ENCODE results near the gene ABTB1. TPM values are rescaled to one million over a fixed set of nuclear protein-coding genes. Genes with fewer than 3 reads are reported as not detected.

Gene ABTB1
- total RNA-seq, 4 donors from 2014 or later, result 25.3 to 50.3 (median 35.8) TPM

DNA sequence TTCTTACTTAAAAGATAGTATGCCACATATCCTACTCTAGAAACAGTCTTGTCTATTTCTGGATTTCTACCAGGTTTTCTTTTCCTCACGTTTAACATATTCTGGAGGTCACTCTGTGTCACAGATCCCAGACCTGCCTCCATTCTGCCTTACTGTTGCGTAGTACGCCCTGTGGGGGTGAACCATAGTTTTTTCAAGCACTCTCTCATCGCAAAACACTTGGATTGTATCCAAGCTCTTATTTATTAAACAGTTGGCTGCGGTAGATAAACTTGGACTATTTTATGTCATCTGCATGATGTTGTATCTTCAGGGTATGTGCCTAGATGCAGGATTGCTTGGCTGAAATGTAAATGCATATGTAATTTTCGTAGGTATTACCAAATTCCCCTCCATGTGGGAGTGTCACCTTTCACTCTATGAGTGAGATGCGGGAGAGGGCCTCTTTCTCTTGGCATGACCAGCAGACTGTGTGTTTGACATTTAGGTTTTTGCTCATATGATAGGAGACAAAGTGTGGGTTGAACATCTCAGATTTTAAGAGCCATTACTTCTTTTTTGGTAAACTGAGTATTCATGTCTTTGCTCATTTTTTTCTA, 55.8 kb downstream of the ABTB1 start:
- H3K4me3 ChIP-seq, result no peak overlapping the region
- H3K9me3 ChIP-seq, result no peaks in the 10 kb centered on the region
- no peak for ATAC-seq
- H3K4me1 ChIP-seq, result peaks cover 0 to 38% (median under 1%) of the 10 kb centered on the region in 3 donors
- WGBS, 2 donors (ENCODE audit: low coverage in 1 of 2), result 81 to 90% methylated on average over 7 of the region's 7 CpGs
- TF ChIP-seq, protein P1, sequence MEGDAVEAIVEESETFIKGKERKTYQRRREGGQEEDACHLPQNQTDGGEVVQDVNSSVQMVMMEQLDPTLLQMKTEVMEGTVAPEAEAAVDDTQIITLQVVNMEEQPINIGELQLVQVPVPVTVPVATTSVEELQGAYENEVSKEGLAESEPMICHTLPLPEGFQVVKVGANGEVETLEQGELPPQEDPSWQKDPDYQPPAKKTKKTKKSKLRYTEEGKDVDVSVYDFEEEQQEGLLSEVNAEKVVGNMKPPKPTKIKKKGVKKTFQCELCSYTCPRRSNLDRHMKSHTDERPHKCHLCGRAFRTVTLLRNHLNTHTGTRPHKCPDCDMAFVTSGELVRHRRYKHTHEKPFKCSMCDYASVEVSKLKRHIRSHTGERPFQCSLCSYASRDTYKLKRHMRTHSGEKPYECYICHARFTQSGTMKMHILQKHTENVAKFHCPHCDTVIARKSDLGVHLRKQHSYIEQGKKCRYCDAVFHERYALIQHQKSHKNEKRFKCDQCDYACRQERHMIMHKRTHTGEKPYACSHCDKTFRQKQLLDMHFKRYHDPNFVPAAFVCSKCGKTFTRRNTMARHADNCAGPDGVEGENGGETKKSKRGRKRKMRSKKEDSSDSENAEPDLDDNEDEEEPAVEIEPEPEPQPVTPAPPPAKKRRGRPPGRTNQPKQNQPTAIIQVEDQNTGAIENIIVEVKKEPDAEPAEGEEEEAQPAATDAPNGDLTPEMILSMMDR (IDR thresholded peaks at IDR 0.05), result no peak
- TF ChIP-seq POLR2A (IDR thresholded peaks at IDR 0.05) (no peak), POLR2AphosphoS5 (IDR thresholded peaks at IDR 0.05) (no peak), EP300 (IDR thresholded peaks at IDR 0.05) (no peak)
- no peaks in the 10 kb centered on the region for H3K27me3 ChIP-seq
- no peaks in the 10 kb centered on the region for H3K36me3 ChIP-seq
- H3K27ac ChIP-seq, result no peak overlapping the region

DNA sequence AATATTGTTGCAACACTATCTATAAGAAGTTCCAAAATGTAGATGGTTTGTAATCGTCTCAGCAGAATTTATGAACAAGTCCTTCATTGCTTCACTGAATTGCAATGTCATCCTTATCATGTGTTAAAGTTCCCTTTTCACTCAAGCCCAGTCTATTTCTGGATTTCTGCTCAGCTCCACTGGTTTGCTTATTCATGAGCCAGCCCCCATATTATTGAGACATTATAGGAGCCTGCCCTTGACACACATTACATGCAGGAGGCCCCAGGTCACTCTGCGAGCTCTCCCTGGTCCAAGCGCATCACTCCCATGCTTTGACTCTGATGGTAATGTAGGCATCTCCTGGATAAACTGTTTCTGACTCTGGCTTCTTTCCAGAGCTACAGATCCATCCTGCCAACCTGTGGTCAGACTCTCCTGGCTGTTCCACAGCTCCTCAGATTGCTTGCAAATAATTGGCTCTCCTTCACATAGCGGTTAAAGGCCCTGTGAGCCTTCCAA, 56.9 kb downstream of the ABTB1 start:
- Histone ChIP-seq H3K27ac (no peak overlapping the region), H3K27me3 (no peaks in the 10 kb centered on the region), H3K36me3 (no peaks in the 10 kb centered on the region), H3K4me1 (peaks cover 0 to 47% (median 9%) of the 10 kb centered on the region in 3 donors), H3K9me3 (no peaks in the 10 kb centered on the region), H3K4me3 (no peak overlapping the region)
- WGBS, 2 donors (ENCODE audit: low coverage in 1 of 2), result 75 to 77% methylated on average over 2 to 4 of the region's 4 CpGs
- TF ChIP-seq POLR2A (IDR thresholded peaks at IDR 0.05) (no peak), POLR2AphosphoS5 (IDR thresholded peaks at IDR 0.05) (no peak), EP300 (IDR thresholded peaks at IDR 0.05) (no peak)
- TF ChIP-seq, protein P1 (IDR thresholded peaks at IDR 0.05), result no peak
- no peak for ATAC-seq

DNA sequence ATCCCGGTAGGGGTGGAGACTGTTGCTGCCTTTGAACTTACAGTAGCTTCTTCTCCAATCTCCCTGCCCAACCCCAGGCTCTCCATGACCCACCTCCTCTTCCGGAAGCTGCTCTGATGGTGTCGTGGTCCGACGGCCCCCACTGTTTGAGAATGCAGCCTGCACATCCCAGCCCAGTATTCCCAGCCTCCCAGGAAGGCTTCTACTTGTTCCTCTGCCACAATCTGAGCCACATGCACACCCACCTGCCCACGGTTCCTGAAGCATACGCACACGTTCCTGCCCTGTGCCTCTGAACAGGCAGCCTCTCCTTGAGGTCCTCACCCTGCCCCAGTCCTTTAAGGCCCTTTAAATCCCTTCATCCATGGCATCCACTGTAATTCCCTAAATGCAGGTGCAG, 57.4 kb downstream of the ABTB1 start:
- no peaks in the 10 kb centered on the region for H3K27me3 ChIP-seq
- no peaks in the 10 kb centered on the region for H3K36me3 ChIP-seq
- no peaks in the 10 kb centered on the region for H3K9me3 ChIP-seq
- 89% methylated on average over 8 of the region's 8 CpGs; no CpG with 5 or more reads in 1 of the 2 donors for WGBS, 2 donors (ENCODE audit: low coverage in 1 of 2)
- H3K27ac ChIP-seq, result peak overlapping the region in 1 of 4 donors; percentile 29
- no peak for ATAC-seq
- H3K4me3 ChIP-seq, result no peak overlapping the region
- TF ChIP-seq EP300 (IDR thresholded peaks at IDR 0.05), result no peak
- no peak for TF ChIP-seq POLR2AphosphoS5 (IDR thresholded peaks at IDR 0.05)
- TF ChIP-seq POLR2A (IDR thresholded peaks at IDR 0.05), result no peak
- TF ChIP-seq, protein P1 (IDR thresholded peaks at IDR 0.05), result no peak
- peaks cover 0 to 52% (median 15%) of the 10 kb centered on the region in 3 donors for H3K4me1 ChIP-seq

Other genes with a start within 250 kb of the ABTB1 start
- gene TPRA1, start 82.2 kb upstream of the ABTB1 start, total RNA-seq, result 10 to 100 TPM; 25.6 to 36.3 (median 33.2) TPM
- gene MCM2, start 74.5 kb upstream of the ABTB1 start, total RNA-seq, result 1 to 10 TPM; 2.3 to 6.5 (median 4.5) TPM
- gene PODXL2, start 43.8 kb upstream of the ABTB1 start, total RNA-seq, result 1 to 10 TPM; 1.9 to 2.8 (median 2.3) TPM
- 100 to 1,000 TPM in 1 of 4 donors, 10 to 100 TPM in 3; 39.2 to 171 (median 55.8) TPM for gene MGLL, start 149.6 kb downstream of the ABTB1 start, total RNA-seq
- 10 to 100 TPM in 1 of 4 donors, 1 to 10 TPM in 3; 2.2 to 11.2 (median 5.8) TPM for gene KBTBD12, start 242.3 kb downstream of the ABTB1 start, total RNA-seq

Measured in gastroesophageal sphincter (tissue), 4 donors.